Suprapubic skin (tissue), 4 donors: Measurements from ENCODE around the gene ZDHHC3.

Experiments
- CTCF ChIP-seq, 2 donors: fragments of 200-600 bp in 1 of 2; fragments of 450-650 bp in 1 of 2; sonication (generic) in 1 of 2; IDR thresholded peaks; one replicate each; pipeline ENCODE4 v1.5.1; 2016 to 2019; ENCODE audit warnings: antibody characterized with exemption in 2 of 2, mild to moderate bottlenecking in 1 of 2, moderate library complexity in 1 of 2
- EP300 ChIP-seq: sonication (generic); formaldehyde crosslinking; IDR thresholded peaks from one replicate; pipeline ENCODE4 v1.6.1; 2017; ENCODE audit warnings: antibody characterized with exemption
- POLR2A ChIP-seq, 2 donors: fragments of 450-650 bp; IDR thresholded peaks; one replicate each; pipeline ENCODE4 v1.6.1; 2017; ENCODE audit warnings: antibody characterized with exemption in 2 of 2, mild to moderate bottlenecking in 2 of 2, moderate library complexity in 2 of 2
- POLR2AphosphoS5 ChIP-seq, 3 donors: sonication (generic); formaldehyde crosslinking; IDR thresholded peaks; one replicate each; pipeline ENCODE4 v1.6.1; 2017; ENCODE audit warnings: antibody characterized with exemption in 3 of 3

- no peak for TF ChIP-seq CTCF (IDR thresholded peaks at IDR 0.05)
- TF ChIP-seq EP300: no peak
- no peak for TF ChIP-seq POLR2A (IDR thresholded peaks at IDR 0.05)
- peak in 2 of 3 donors; percentile 44 to 73 for TF ChIP-seq POLR2AphosphoS5 (IDR thresholded peaks at IDR 0.05)
Measured at GRCh38 chr3:45011756-45012508, 36.0 kb upstream of the ZDHHC3 start.
